ENCODE results near the gene PBXIP1. TPM values are rescaled to one million over a fixed set of nuclear protein-coding genes. Genes with fewer than 3 reads are reported as not detected.

Gene PBXIP1
- total RNA-seq, 1 experiment from 2014 or later: 21.6 TPM

GRCh38 chr1:154948079-154948478, 7.8 kb downstream of the PBXIP1 start:
- Histone ChIP-seq H3K4ac (ENCODE audit: low read depth, low read length) (no peak overlapping the region), H2AFZ (ENCODE audit: low read length) (no peak overlapping the region), H3K4me1 (ENCODE audit: insufficient read depth, low read length) (no peaks in the 10 kb centered on the region), H3K27me3 (ENCODE audit: insufficient read depth, low read length) (no peaks in the 10 kb centered on the region), H3K23ac (ENCODE audit: insufficient read length, low read depth, low read length) (no peak overlapping the region), H2BK12ac (ENCODE audit: insufficient read length, low read depth, low read length) (no peak overlapping the region), H3T11ph (ENCODE audit: low read length) (no peak overlapping the region), H3K9me3 (ENCODE audit: control insufficient read depth, low read depth, low read length) (no peaks in the 10 kb centered on the region), H3K79me2 (ENCODE audit: insufficient read depth, low read length) (no peaks in the 10 kb centered on the region), H3K23me2 (ENCODE audit: insufficient read length, low read depth, low read length, poor library complexity, severe bottlenecking) (no peaks in the 10 kb centered on the region), H4K20me1 (ENCODE audit: control insufficient read depth, insufficient read depth, insufficient read length) (no peaks in the 10 kb centered on the region), H3K56ac (ENCODE audit: insufficient read length, low read depth, low read length) (no peak overlapping the region), H2BK15ac (ENCODE audit: low read depth, low read length) (no peak overlapping the region), H4K5ac (ENCODE audit: insufficient read length, low read depth, low read length) (no peak overlapping the region), H3K79me1 (ENCODE audit: insufficient read depth, low read depth, low read length, poor library complexity, severe bottlenecking) (no peaks in the 10 kb centered on the region), H2BK120ac (ENCODE audit: low read depth, low read length, poor library complexity, severe bottlenecking) (no peak overlapping the region), H4K91ac (ENCODE audit: insufficient read length, low read depth, low read length) (no peak overlapping the region), H2BK20ac (ENCODE audit: low read depth, low read length, poor library complexity, severe bottlenecking) (no peak overlapping the region), H2AK5ac (ENCODE audit: insufficient read length, low read length) (no peak overlapping the region), H2BK5ac (ENCODE audit: insufficient read length, low read length) (no peak overlapping the region), H3K27ac (ENCODE audit: insufficient read length, low read depth, low read length) (no peak overlapping the region), H3K4me2 (ENCODE audit: insufficient read depth, insufficient read length, low read length) (no peak overlapping the region), H3K9ac (ENCODE audit: extremely low read depth, insufficient read length, low read length) (no peak overlapping the region), H4K8ac (replicated peaks; ENCODE audit: insufficient read length, low read depth, low read length) (no peak overlapping the region), H3K14ac (ENCODE audit: insufficient read depth, low read length) (no peak overlapping the region), H3K18ac (ENCODE audit: insufficient read length, low read depth, low read length) (no peak overlapping the region)
- no CpG with 5 or more reads among the region's 11 CpGs for WGBS (ENCODE audit: extremely low coverage, insufficient read length, low lambda C conversion rate)
- TF ChIP-seq CTCF (conservative IDR thresholded peaks at IDR 0.05): no peak
- no peaks in the 10 kb centered on the region for H3K27me3 Mint-ChIP-seq (ENCODE audit: low read depth)
- H3K9me3 Mint-ChIP-seq: no peaks in the 10 kb centered on the region
- H3K4me1 Mint-ChIP-seq: peaks cover 9 to 14% of the 10 kb centered on the region in 2 experiments
- H3K27ac Mint-ChIP-seq: no peak overlapping the region
- no peak overlapping the region for H3K4me3 Mint-ChIP-seq
- DNase-seq: no peak
- peaks cover 2 to 15% (median 10%) of the 10 kb centered on the region in 3 experiments; a peak in 6 of 7 replicates for H3K36me3 Mint-ChIP-seq (ENCODE audit: insufficient read depth in 1 of 3, low read depth in 3 of 3)

Data from H9 (cell line).